HG03457 (cell line): ENCODE measurements around the gene SEC14L6.

Experiments used
- ATAC-seq: cut with Tn5 transposase; IDR thresholded peaks from one replicate; pipeline ENCODE4 v1.9.1; 2021; ENCODE audit warnings: moderate number of reproducible peaks; ENCODE audit not compliant: unreplicated experiment

SEC14L6 gene

DNA sequence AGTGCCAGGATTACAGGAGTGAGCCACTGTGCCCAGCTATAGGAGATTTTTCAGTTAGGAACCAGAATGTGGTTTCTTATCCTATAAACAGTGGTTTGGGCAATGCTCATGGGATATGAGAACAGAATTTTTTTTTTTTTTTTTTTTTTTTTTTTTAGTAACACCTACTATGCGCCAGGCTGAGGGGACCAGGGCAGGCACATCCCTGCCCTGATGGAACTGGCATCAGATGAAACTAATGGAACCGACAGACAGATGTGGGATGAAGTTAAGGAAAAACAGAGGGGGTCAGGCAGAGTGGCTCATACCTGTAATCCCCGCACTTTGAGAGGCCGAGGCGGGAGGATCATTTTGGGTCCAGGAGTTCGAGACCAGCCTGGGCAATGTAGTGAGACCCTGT is 45.9 kb downstream of the SEC14L6 start:
- no peak for ATAC-seq

DNA sequence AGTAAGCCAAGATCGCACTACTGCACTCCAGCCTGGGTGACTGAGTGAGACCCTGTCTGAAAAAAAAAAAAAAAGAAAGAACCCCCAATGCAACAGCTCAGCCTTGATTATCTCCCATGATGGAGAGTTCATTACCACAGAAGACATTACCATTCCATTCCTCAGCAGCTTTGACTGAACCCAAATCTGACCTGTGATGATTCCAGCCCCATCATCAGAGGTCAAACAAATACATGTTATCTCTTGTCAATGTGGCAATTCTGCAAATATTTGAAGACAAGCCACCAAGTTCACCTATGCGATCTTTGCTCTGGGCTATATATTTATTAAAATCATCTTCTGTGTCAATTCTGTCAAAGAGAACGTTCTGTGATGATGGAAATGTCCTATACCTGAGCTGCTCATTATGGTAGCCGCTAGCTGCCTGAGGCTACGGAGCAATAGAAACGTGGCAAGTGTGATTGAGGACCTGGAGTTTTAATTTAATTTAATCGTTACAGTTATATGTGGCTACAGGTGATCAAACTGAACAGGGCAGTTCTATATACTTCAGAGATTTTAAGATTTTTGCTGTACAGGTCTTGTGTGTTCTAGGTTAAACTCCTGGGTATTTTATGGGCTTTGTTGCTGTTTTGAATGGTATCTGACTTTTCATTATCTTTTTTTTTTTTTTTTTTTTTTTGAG is 48.9 kb downstream of the SEC14L6 start:
- ATAC-seq: no peak

GRCh38 chr22:30495041-30495784 is 51.3 kb downstream of the SEC14L6 start:
- no peak for ATAC-seq

DNA sequence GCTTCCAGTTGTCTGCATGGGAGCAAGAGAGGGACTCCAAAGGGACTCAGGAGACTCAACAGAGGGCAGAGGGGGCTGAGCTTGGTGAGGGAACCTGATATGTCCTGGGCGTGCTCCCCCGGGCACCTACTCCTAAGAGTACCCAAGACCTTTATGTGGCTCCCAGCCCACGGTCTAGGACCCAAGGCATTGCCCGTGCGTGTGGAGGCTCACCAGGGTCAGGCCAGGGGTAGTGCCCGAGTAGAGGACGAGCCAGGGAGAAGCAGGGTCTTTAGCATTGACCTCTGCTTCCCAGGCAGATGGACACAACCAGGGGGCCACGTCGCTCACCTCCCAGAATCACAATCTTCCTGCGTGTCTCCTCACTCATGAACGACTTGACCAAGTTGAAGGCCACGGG is 54.4 kb downstream of the SEC14L6 start:
- ATAC-seq: no peak

GRCh38 chr22:30491381-30491780 is 55.2 kb downstream of the SEC14L6 start:
- no peak for ATAC-seq

- no peak for ATAC-seq
These were observed 56.1 kb downstream of the SEC14L6 start for GRCh38 chr22:30490399-30490798.

- no peak for ATAC-seq
These were observed 58.4 kb downstream of the SEC14L6 start for GRCh38 chr22:30488121-30488520.

DNA sequence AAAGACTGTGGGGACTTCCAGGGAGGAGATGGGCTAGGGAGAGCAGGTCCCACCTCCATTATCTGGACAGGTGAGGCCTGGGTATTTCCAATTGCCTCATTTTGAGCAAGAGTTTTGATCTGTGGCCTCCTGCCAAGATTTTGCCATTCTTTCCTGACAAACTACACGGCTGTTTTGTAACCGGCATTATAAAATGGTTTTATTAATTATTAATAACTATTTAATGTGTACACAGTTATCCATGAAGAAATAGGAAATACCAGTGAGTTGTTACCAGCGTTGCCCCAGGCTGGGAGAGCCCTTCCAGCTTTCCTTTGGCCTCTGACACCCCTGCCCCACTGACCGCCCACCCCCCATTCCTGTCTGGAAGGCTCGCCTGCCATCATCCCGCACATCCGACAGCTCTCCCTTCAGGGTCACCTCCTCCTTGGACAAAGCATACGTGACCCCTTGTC is 59.9 kb downstream of the SEC14L6 start:
- no peak for ATAC-seq

DNA sequence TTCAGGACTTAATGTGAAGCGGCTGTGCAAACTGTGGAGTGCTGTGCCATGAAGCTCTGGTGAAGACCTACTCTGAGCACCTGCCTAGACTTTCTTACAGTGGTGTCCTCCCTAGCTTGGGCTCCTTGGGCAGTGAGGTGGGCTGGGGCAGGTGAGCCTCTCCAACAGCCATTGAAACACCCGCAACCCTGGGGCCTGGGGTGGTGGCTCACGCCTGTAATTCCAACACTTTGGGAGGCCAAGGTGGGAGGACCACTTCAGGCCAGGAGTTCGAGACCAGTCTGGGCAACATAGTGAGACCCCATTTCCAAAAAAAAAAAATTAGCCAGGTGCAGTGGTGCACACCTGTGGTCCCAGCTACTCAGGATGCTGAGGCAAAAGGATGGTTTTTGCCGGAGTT is 60.4 kb downstream of the SEC14L6 start:
- no peak for ATAC-seq

GRCh38 chr22:30485362-30485988 is 61.1 kb downstream of the SEC14L6 start:
- no peak for ATAC-seq

DNA sequence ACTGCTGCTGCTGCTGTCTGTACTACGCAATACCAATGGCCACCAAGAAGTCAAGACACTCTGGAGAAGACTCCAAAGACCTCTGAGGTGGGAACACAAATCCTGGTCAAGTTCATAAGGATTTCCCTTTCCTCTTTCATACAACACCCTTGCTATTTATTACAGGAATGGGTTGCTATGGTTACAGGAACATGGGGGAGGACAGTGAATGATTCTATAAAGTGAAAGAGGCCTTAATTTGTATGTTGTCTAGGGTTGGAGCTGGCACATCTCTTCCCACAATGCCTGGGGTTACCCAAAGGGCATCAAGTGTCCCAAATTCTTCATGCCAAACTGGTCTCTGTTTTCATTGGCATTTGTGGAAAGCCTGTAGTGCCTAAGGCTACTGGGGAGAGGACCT is 63.4 kb downstream of the SEC14L6 start:
- no peak for ATAC-seq

DNA sequence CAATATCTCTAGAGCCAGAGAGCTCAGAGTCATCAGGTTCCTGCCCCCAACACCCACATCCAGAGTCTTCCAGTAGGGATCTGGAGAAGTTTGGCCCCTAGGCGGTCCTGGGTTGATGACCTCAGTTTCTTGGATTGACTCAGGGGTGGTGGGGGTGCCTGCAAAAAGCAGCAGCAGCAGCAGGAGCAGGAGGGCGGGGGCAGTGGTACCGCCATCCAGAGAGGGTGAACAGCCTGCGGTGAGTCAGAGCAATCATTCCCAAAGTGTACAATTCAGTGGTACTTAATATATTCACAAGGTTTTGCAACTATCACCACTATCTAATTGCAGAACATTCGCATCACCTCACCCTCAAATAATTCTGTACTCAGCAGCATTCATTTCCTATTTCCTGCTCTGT is 64.8 kb downstream of the SEC14L6 start:
- no peak for ATAC-seq

GRCh38 chr22:30479981-30480380 is 66.6 kb downstream of the SEC14L6 start:
- no peak for ATAC-seq

DNA sequence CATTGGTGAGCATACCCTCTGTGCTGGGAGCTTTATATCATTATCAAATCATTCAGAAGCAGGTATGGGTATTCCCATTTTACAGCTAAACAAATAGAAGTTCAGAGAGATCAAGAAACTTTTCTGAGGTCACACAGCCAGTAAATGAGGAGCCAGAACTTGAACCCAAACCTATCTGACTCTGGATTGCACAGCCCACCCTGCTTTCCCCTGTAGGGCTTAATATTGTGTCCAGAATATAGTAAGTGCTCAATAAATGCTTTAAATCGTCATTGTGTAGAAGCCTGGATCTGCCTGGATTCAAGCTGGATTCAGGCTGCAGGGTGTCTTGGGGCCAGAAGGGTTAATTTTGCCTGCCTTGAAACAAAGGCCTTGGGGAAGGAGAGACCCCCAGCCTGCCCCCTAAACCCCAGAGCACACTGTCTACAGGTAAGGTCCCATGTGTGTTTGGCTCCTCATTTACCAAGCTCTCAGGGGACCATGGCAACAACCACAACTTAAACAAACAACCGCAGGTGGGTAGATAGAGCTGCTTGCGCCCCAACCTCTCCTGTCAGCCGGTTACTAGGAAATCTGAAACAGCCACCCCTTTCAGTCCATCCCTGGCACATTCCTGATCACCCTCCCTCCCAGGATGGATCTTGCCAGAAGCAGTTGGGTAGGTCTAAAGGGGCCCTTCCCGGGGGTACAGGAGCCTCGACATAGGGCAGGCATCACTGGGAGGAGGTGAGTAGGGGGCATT is 71.7 kb downstream of the SEC14L6 start:
- no peak for ATAC-seq

GRCh38 chr22:30474121-30474520 is 72.4 kb downstream of the SEC14L6 start:
- no peak for ATAC-seq

GRCh38 chr22:30472994-30473720 is 73.4 kb downstream of the SEC14L6 start:
- no peak for ATAC-seq
